H9 (cell line): ENCODE data around the gene TRIM69. TPM values are rescaled to one million over a fixed set of nuclear protein-coding genes. Genes with fewer than 3 reads are reported as not detected.

Experiments
- DNase-seq: peaks from one replicate; pipeline ENCODE4 v3.0.0-alpha.2; 2017
- H2AFZ ChIP-seq: one replicate; pipeline ENCODE4 v1.6.1; 2013; ENCODE audit warnings: mild to moderate bottlenecking, low read length, control low read depth, moderate library complexity
- H2AK5ac ChIP-seq: 2 replicates; pipeline ENCODE4 v1.6.1; 2013; ENCODE audit warnings: low read length, control low read depth, mixed read lengths; ENCODE audit not compliant: insufficient read length
- H2BK120ac ChIP-seq: one replicate; pipeline ENCODE4 v1.6.1; 2013; ENCODE audit warnings: low read depth, mild to moderate bottlenecking, low read length, control low read depth, inconsistent platforms; ENCODE audit not compliant: poor library complexity, severe bottlenecking
- H2BK12ac ChIP-seq: 2 replicates; pipeline ENCODE4 v1.6.1; 2013; ENCODE audit warnings: low read length, control low read depth, mixed read lengths, low read depth; ENCODE audit not compliant: insufficient read length
- H2BK15ac ChIP-seq: 2 replicates; pipeline ENCODE4 v1.6.1; 2013; ENCODE audit warnings: low read depth, low read length, control low read depth
- H2BK20ac ChIP-seq: one replicate; pipeline ENCODE4 v1.6.1; 2013; ENCODE audit warnings: low read depth, mild to moderate bottlenecking, low read length, control low read depth, inconsistent platforms; ENCODE audit not compliant: poor library complexity, severe bottlenecking
- H2BK5ac ChIP-seq: 2 replicates; pipeline ENCODE4 v1.6.1; 2013; ENCODE audit warnings: low read length, control low read depth, mixed read lengths; ENCODE audit not compliant: insufficient read length
- H3K14ac ChIP-seq: 2 replicates; pipeline ENCODE4 v1.6.1; 2013; ENCODE audit warnings: low read length, control low read depth; ENCODE audit not compliant: insufficient read depth
- H3K18ac ChIP-seq: 2 replicates; pipeline ENCODE4 v1.6.1; 2013; ENCODE audit warnings: low read depth, mild to moderate bottlenecking, mixed read lengths, low read length, control low read depth; ENCODE audit not compliant: insufficient read length
- H3K23ac ChIP-seq: 2 replicates; pipeline ENCODE4 v1.6.1; 2013; ENCODE audit warnings: low read length, control low read depth, mixed read lengths, low read depth; ENCODE audit not compliant: insufficient read length
- H3K23me2 ChIP-seq: 2 replicates; pipeline ENCODE4 v1.6.1; 2013; ENCODE audit warnings: low read depth, mild to moderate bottlenecking, mixed read lengths, low read length, control low read depth; ENCODE audit not compliant: insufficient read length, poor library complexity, severe bottlenecking
- H3K27ac ChIP-seq: 2 replicates; pipeline ENCODE4 v1.5.1; 2013; ENCODE audit warnings: low read length, control low read depth, mixed read lengths, low read depth; ENCODE audit not compliant: insufficient read length
- H3K27me3 ChIP-seq: 2 replicates; pipeline ENCODE4 v1.6.1; 2013; ENCODE audit warnings: low read length, control low read depth, inconsistent platforms; ENCODE audit not compliant: insufficient read depth
- H3K4ac ChIP-seq: 2 replicates; pipeline ENCODE4 v1.6.1; 2013; ENCODE audit warnings: low read depth, mild to moderate bottlenecking, control low read depth, inconsistent platforms, low read length, moderate library complexity
- H3K4me1 ChIP-seq: 2 replicates; pipeline ENCODE4 v1.6.1; 2013; ENCODE audit warnings: low read length, control low read depth, inconsistent platforms; ENCODE audit not compliant: insufficient read depth
- H3K4me2 ChIP-seq: 2 replicates; pipeline ENCODE4 v1.6.1; 2013; ENCODE audit warnings: low read length, control low read depth, mixed read lengths; ENCODE audit not compliant: insufficient read length, insufficient read depth
- H3K56ac ChIP-seq: 2 replicates; pipeline ENCODE4 v1.6.1; 2013; ENCODE audit warnings: low read depth, mild to moderate bottlenecking, mixed read lengths, low read length, control low read depth; ENCODE audit not compliant: insufficient read length
- H3K79me1 ChIP-seq: 2 replicates; pipeline ENCODE4 v1.6.1; 2013; ENCODE audit warnings: low read depth, mild to moderate bottlenecking, moderate library complexity, low read length, control low read depth, inconsistent platforms; ENCODE audit not compliant: insufficient read depth, poor library complexity, severe bottlenecking
- H3K79me2 ChIP-seq: 2 replicates; pipeline ENCODE4 v1.6.1; 2013; ENCODE audit warnings: low read length, control low read depth, inconsistent platforms; ENCODE audit not compliant: insufficient read depth
- H3K9ac ChIP-seq: 2 replicates; pipeline ENCODE4 v1.6.1; 2013; ENCODE audit warnings: low read length, control low read depth, mixed read lengths; ENCODE audit not compliant: insufficient read length; ENCODE audit errors: extremely low read depth
- H3K9me3 ChIP-seq: one replicate; pipeline ENCODE4 v1.6.1; 2013; ENCODE audit warnings: low read depth, low read length, inconsistent platforms; ENCODE audit not compliant: control insufficient read depth
- H3T11ph ChIP-seq: one replicate; pipeline ENCODE4 v1.6.1; 2013; ENCODE audit warnings: mild to moderate bottlenecking, low read length, control low read depth, inconsistent platforms
- H4K20me1 ChIP-seq: one replicate; pipeline ENCODE4 v1.6.1; 2013; ENCODE audit not compliant: control insufficient read depth, insufficient read length, insufficient read depth
- H4K5ac ChIP-seq: 2 replicates; pipeline ENCODE4 v1.6.1; 2013; ENCODE audit warnings: low read depth, mild to moderate bottlenecking, mixed read lengths, low read length, control low read depth; ENCODE audit not compliant: insufficient read length
- H4K8ac ChIP-seq: replicated peaks from 2 replicates; pipeline ENCODE4 v1.6.1; 2013; ENCODE audit warnings: low read length, control low read depth, mixed read lengths, low read depth; ENCODE audit not compliant: insufficient read length
- H4K91ac ChIP-seq: 2 replicates; pipeline ENCODE4 v1.6.1; 2013; ENCODE audit warnings: low read depth, mild to moderate bottlenecking, moderate library complexity, mixed read lengths, low read length, control low read depth; ENCODE audit not compliant: insufficient read length
- H3K27ac Mint-ChIP-seq, 3 experiments: 2 replicates in 2 of 3; 3 replicates in 1 of 3; pipeline ENCODE4 v1.8.0; 2020 to 2021; ENCODE audit warnings: mixed read lengths in 3 of 3, mild to moderate bottlenecking in 1 of 3, moderate library complexity in 1 of 3
- H3K27me3 Mint-ChIP-seq: 2 replicates; pipeline ENCODE4 v1.8.0; 2021; ENCODE audit warnings: low read depth, mild to moderate bottlenecking, moderate library complexity, mixed read lengths
- H3K36me3 Mint-ChIP-seq, 3 experiments: 2 replicates in 2 of 3; 3 replicates in 1 of 3; pipeline ENCODE4 v1.8.0; 2020 to 2021; ENCODE audit warnings: low read depth in 3 of 3, mixed read lengths in 3 of 3; ENCODE audit not compliant: insufficient read depth in 1 of 3
- H3K4me1 Mint-ChIP-seq, 2 experiments: 2 replicates each; pipeline ENCODE4 v1.8.0; 2020; ENCODE audit warnings: mixed read lengths in 2 of 2
- H3K4me3 Mint-ChIP-seq, 2 experiments: 2 replicates in 1 of 2; 3 replicates in 1 of 2; pipeline ENCODE4 v1.8.0; 2020 to 2021; ENCODE audit warnings: mild to moderate bottlenecking in 2 of 2, mixed read lengths in 2 of 2, moderate library complexity in 1 of 2
- H3K9me3 Mint-ChIP-seq, 2 experiments: 2 replicates in 1 of 2; 3 replicates in 1 of 2; pipeline ENCODE4 v1.8.0; 2020; ENCODE audit warnings: mild to moderate bottlenecking in 2 of 2, mixed read lengths in 2 of 2, moderate library complexity in 1 of 2
- WGBS: extraction: QIAGEN DNeasy Blood & Tissue Kit; methylation state at CpG from one replicate; pipeline ENCODE4 v1.1.7; 2013; ENCODE audit warnings: missing lambda C conversion rate, low lambda C conversion rate, mixed read lengths; ENCODE audit not compliant: insufficient read length; ENCODE audit errors: extremely low coverage; 5-methylcytosine and 5-hydroxymethylcytosine counted together
- total RNA-seq: library from RNA; stranded (reverse); gene quantifications from 2 replicates; pipeline ENCODE4 v1.2.1, GENCODE V29; 2021
- TF ChIP-seq, protein P1 (sequence below): fragments of 200-600 bp; sonication (generic); conservative IDR thresholded peaks from 3 replicates; pipeline ENCODE4 v1.8.0; 2021; ENCODE audit warnings: antibody characterized with exemption, mild to moderate bottlenecking

Gene TRIM69
- total RNA-seq, 1 experiment from 2014 or later, result 4.3 TPM

- Histone ChIP-seq H3K79me1 (no peaks in the 10 kb centered on the region), H2AK5ac (no peak overlapping the region), H2BK12ac (no peak overlapping the region), H3K14ac (no peak overlapping the region), H3K56ac (no peak overlapping the region), H3K27ac (no peak overlapping the region), H3K4me2 (no peak overlapping the region), H2BK20ac (no peak overlapping the region), H3K23ac (no peak overlapping the region), H3K9me3 (no peaks in the 10 kb centered on the region), H3T11ph (no peak overlapping the region), H3K4me1 (no peaks in the 10 kb centered on the region), H4K91ac (no peak overlapping the region), H2BK120ac (no peak overlapping the region), H2BK15ac (no peak overlapping the region), H2AFZ (no peak overlapping the region), H4K8ac (no peak overlapping the region), H3K9ac (no peak overlapping the region), H4K5ac (no peak overlapping the region), H3K4ac (no peak overlapping the region), H3K27me3 (no peaks in the 10 kb centered on the region), H3K79me2 (no peaks in the 10 kb centered on the region), H2BK5ac (no peak overlapping the region), H3K18ac (no peak overlapping the region), H4K20me1 (no peaks in the 10 kb centered on the region), H3K23me2 (no peaks in the 10 kb centered on the region)
- no peak overlapping the region for H3K4me3 Mint-ChIP-seq
- no peak overlapping the region; a peak in 1 of 7 replicates for H3K27ac Mint-ChIP-seq
- peaks cover 2 to 15% (median 14%) of the 10 kb centered on the region in 3 experiments; a peak in 5 of 7 replicates for H3K36me3 Mint-ChIP-seq
- no peak for DNase-seq
- no peaks in the 10 kb centered on the region for H3K9me3 Mint-ChIP-seq
- peaks cover 5 to 9% of the 10 kb centered on the region in 2 experiments; a peak in 3 of 4 replicates for H3K4me1 Mint-ChIP-seq
- TF ChIP-seq, protein P1, sequence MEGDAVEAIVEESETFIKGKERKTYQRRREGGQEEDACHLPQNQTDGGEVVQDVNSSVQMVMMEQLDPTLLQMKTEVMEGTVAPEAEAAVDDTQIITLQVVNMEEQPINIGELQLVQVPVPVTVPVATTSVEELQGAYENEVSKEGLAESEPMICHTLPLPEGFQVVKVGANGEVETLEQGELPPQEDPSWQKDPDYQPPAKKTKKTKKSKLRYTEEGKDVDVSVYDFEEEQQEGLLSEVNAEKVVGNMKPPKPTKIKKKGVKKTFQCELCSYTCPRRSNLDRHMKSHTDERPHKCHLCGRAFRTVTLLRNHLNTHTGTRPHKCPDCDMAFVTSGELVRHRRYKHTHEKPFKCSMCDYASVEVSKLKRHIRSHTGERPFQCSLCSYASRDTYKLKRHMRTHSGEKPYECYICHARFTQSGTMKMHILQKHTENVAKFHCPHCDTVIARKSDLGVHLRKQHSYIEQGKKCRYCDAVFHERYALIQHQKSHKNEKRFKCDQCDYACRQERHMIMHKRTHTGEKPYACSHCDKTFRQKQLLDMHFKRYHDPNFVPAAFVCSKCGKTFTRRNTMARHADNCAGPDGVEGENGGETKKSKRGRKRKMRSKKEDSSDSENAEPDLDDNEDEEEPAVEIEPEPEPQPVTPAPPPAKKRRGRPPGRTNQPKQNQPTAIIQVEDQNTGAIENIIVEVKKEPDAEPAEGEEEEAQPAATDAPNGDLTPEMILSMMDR, result no peak
- whole genome bisulfite sequencing, result no CpG with 5 or more reads among the region's 4 CpGs
- no peaks in the 10 kb centered on the region for H3K27me3 Mint-ChIP-seq
Measured at GRCh38 chr15:44720460-44721176, 15.7 kb upstream of the TRIM69 start.
